ENCODE data around the gene ARL6IP5.

ARL6IP5 gene

GRCh38 chr3:69084326-69085167, at the start of gene ARL6IP5:
ARL6IP5 (plus strand) TSS chr3:69084937; CDS start chr3:69085048, 111 bp downstream.
- peak; percentile 94 for DNase-seq (ENCODE audit: low spot score)

- DNase-seq (ENCODE audit: low spot score): no peak
Observed at GRCh38 chr3:69044608-69045007, 40.1 kb upstream of the ARL6IP5 start.

- DNase-seq (ENCODE audit: low spot score): no peak
Observed at GRCh38 chr3:69048990-69049389, 35.7 kb upstream of the ARL6IP5 start.

- DNase-seq (ENCODE audit: low spot score): peak; percentile 98
Observed at GRCh38 chr3:69051756-69052471, 32.8 kb upstream of the ARL6IP5 start, which contains the start of gene TMF1. TMF1 (minus strand) TSS chr3:69052333; CDS start chr3:69052086, 247 bp downstream.

GRCh38 chr3:69052472-69052898, 32.3 kb upstream of the ARL6IP5 start:
- DNase-seq (ENCODE audit: low spot score): no peak

- no peak for DNase-seq (ENCODE audit: low spot score)
Observed at GRCh38 chr3:69058180-69058946, 26.4 kb upstream of the ARL6IP5 start.

GRCh38 chr3:69058947-69059224, 25.9 kb upstream of the ARL6IP5 start:
- no peak for DNase-seq (ENCODE audit: low spot score)

- DNase-seq (ENCODE audit: low spot score): no peak
Observed at GRCh38 chr3:69059688-69060087, 25.0 kb upstream of the ARL6IP5 start.

GRCh38 chr3:69063636-69064035, 21.1 kb upstream of the ARL6IP5 start:
- DNase-seq (ENCODE audit: low spot score): no peak

- DNase-seq (ENCODE audit: low spot score): no peak
Observed at GRCh38 chr3:69065318-69065964, 19.3 kb upstream of the ARL6IP5 start.

- DNase-seq (ENCODE audit: low spot score): no peak
Observed at GRCh38 chr3:69066121-69066520, 18.6 kb upstream of the ARL6IP5 start.

- no peak for DNase-seq (ENCODE audit: low spot score)
Observed at GRCh38 chr3:69072928-69073327, 11.8 kb upstream of the ARL6IP5 start.

- DNase-seq (ENCODE audit: low spot score): peak; percentile 8
Observed at GRCh38 chr3:69079269-69080159, 5.2 kb upstream of the ARL6IP5 start.

- peak; percentile 89 for DNase-seq (ENCODE audit: low spot score)
Observed at GRCh38 chr3:69080233-69080920, 4.4 kb upstream of the ARL6IP5 start, which contains the start of gene UBA3. UBA3 (minus strand) TSS chr3:69080365; CDS start chr3:69080353, 12 bp downstream.

GRCh38 chr3:69081583-69082262, 3.0 kb upstream of the ARL6IP5 start:
- DNase-seq (ENCODE audit: low spot score): peak; percentile 33

- DNase-seq (ENCODE audit: low spot score): no peak
Observed at GRCh38 chr3:69082361-69082760, 2.4 kb upstream of the ARL6IP5 start.

- DNase-seq (ENCODE audit: low spot score): peak; percentile 37
Observed at GRCh38 chr3:69082805-69083204, 1.9 kb upstream of the ARL6IP5 start.

- DNase-seq (ENCODE audit: low spot score): peak; percentile 21
Observed at GRCh38 chr3:69085168-69085832, 563 bp downstream of the ARL6IP5 start.

Data from SW480 (cell line).